GM23248 (cell line): ENCODE measurements around the gene NPC1L1.

ENCODE experiments used
- EZH2 ChIP-seq: fragments of 200-600 bp; sonication (generic); IDR thresholded peaks from 2 replicates; pipeline ENCODE4 v1.6.1; 2018; ENCODE audit warnings: antibody characterized with exemption, mild to moderate bottlenecking; ENCODE audit not compliant: insufficient read depth, poor library complexity, severe bottlenecking
- EZH2phosphoT487 ChIP-seq: fragments of 200-600 bp; sonication (generic); IDR thresholded peaks from 2 replicates; pipeline ENCODE4 v1.6.1; 2018; ENCODE audit warnings: antibody characterized with exemption, moderate library complexity, mild to moderate bottlenecking, low read depth; ENCODE audit not compliant: insufficient read depth

- TF ChIP-seq EZH2phosphoT487, result no peak
- TF ChIP-seq EZH2, result no peak
Measured at GRCh38 chr7:44587843-44588711, 46.9 kb upstream of the NPC1L1 start.
